Stimulated activated CD4-positive, alpha-beta T cell treated with anti-CD3 and anti-CD28 coated beads, Interleukin-12 subunit alpha, Interleukin-12 subunit beta, amount 100 ng/mL, for 48 hours (primary cell): ENCODE measurements around the gene GAB4.
"Not testable (repeated sequence)": the region's sequence is repeated elsewhere in the genome, so short reads cannot be mapped to it uniquely, and the experiment has no call there.

Experiments
- DNase-seq, 3 donors: peaks; one replicate each; pipeline ENCODE4 v3.0.0-alpha.2; 2020; ENCODE audit warnings: low read depth in 2 of 3, low spot score in 1 of 3

Gene GAB4

DNA sequence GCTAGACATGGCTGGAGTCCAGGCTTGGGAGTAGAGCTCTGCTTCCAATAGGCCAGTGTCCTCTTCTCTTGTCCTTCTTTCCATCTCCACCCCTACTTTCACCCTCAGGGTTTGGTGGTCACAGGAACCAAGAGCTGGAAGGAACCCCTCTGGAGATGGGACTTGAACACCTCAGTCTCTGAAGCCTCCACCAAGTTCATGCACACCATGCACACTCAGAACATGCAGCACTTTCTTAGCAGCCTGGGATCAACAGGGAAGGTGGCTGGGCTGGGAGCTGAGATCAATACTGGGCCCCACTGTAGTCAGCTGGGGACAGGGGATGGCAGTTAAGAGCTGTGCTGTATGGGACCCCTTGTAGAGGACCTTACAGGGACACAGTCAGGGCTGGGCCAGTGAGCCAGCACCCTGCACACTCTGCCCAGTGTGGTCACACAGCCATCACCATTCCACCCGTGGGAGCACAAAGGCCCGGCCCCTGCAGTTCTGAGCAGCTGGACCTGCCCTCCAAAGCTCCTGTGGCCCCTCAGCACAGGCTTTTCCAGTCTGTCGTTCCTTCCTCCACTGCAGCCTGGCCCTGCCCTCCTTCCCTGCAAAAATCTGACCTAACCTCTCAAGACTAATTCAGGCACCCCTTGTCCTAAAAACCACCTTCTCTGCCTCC is 47.7 kb downstream of the GAB4 start:
- DNase-seq = no peak

DNA sequence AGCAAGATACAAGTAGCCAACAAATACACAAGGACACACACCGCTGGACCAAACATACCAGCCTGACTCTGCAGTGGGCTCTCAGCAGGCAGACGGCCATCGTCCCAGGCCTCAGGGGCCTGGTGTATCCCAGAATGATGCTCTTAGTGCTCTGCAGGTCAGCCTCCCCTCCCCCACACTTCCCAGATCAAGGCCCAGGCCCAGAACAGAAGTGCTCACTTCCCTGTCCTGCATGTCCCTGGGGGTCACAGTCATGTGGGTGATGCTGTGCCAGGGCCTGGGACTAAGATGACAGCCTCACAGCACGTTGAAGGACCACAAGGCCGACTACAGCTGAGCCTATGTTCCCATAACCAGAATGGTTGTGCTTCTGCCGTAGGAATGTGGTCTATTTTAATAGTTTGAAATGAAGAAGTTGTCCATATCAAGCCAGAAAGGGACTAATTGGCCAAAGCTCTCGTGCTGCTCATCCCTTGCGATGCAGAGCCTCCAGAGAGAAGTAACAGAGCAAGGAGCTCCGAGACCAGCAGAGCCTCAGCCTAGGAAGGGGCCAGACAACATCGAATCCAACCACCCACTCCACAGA is 48.6 kb downstream of the GAB4 start:
- no peak for DNase-seq

DNA sequence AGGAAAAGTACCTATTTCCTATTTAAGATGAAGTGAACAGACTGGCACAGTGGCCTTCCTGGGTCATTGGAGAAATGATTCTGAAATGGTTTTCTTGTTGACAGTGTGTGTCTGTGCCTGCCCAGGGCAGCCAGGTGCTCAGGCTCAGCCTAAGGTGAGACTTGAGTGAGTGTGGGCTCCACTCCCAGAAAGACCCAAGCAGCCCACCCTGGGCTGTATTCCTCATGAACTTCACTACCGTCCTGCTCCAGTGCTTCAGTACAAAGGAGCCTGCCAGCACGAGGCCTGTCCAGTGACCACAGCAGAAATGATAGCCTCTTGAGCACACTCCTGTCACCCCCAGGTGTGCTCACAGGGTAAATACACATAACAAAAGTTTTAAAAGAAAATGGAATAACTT is 49.5 kb downstream of the GAB4 start:
- no peak for DNase-seq

DNA sequence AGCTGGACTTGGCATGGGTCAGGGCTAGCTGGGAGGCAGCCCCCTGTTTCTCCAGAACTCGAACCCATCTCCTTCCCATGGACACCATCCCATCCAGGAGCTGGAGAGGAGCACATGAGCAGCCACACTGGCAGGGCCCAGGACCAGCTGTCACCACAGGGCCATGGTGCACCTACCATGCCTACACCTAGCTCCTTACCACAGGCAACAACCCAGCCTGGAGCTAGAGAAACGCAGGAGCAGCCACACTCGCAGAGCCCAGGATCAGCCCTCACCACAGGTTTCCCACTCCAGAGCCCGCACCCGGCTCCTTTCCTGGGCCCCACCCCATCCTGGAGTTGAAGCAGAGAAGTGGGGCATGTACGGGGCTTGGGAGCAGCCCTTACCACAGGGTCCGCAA is 50.2 kb downstream of the GAB4 start:
- no peak for DNase-seq

DNA sequence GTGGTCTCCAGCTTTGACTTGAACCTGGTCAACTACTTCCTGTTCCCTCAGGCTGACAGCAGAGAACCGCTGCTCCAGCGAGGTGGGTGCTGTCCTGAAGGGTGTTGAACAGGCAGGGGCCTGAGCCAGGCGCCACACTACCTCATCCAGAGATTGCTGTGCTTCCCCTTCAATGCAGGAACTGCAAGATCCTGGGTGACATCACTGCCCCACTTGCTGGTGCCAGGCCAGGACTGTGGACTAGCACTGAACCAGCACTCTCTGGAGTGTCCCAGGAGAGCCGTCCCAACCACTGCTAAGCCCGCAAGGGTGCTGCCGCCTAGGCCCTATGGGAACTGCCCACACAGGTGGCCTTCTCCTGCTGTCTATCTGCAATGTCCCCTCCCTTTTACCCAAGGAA is 51.7 kb downstream of the GAB4 start:
- no peak for DNase-seq

DNA sequence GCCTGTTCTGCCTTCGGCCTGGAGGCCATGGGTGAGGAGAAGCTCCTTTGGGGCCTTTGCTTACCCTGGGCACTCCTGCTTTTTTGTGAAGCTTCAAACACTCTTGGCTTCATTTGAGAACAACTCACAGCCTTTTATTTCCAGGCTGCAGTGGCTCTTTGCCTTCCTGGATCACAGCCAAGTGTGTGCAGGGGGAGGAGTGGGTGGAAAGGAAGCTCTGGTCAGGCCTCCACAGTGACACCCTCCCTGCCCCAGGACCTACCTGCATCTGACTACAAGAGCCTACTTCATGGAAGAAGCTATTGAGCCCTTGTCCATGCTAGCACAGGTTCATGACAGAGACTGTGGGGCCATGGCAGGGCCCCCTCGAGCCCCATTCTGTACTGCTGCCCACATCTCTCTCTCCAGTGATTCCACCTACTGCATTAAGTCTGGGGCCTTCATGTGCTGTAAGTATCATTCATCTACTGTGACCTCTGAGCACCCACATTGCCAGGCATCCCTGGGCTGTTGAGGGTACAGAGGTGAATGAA is 52.3 kb downstream of the GAB4 start:
- DNase-seq = no peak

DNA sequence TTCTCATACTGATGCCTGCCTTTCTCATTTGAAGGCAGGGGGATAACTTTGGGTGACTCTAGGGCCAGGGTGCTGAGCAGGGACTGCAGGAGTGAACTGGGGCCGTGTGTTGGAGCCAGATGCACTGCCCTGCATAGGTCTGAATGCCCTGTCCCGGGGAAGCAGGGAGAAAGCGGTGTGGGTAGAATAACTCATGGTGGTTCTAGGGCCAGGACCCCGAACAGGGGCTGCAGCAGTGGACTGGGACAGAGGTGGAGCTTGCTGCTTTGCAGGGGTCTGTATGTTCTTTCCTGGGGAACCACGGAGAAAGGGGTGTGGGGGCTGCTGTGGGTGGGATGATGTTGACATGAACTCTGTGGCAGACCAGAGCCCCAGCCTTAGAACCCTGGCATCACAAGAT is 52.9 kb downstream of the GAB4 start:
- DNase-seq = no peak

DNA sequence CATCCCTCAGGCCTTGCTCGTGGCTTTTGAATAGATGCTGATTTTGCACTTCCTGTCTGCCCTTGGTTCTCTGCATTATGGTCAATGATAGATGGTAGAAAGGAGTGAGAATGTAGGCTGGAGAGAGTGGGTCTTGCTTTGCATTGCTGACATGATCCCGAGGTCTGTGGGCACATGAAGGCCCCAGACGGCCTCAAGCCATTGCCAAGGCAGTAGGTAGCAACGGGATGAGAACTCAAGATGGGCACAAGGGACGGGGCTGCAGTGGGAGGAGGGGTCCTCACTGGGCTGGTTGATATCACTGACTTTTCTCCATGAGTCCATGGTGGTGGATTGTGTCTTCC is 54.0 kb downstream of the GAB4 start:
- no peak for DNase-seq

DNA sequence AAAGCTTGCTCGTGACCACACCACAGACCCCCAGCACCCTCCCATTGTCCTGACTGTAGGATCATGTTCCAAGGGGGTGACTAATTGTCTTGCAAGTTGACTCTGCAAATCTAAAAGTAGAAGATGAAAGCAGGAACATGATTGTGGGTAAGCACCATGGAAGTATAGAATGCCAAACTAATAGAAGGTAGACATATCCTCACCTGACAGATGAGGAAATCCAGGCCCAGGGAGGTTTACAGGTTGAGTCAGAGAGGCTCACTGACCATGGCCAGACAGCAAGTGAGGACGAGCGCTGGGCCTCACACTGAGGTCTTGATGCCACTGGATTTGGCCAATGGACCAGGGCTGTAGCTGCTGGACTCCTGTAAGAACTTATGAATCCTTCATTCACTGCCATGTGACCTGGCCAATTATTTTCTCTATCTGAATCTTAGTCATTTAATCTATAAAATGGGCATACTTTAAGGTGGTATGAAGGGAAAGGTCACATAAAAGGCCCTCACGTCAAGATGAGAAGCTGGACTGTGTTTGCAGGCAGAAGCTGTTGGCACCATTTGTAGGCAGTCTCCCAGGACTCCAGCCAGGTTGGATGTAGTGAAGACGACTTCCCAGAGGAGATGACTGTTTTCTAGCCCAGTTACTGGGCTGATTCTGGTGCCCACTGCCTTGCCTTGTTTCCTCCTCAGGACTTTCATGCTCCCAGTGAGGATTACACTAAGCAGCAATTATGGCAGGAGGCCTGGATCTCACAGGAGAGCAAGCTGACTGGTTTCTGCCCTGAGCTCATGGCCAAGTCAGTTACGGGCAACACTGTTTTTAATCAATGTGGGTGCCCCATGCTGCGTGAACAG is 54.6 kb downstream of the GAB4 start:
- no peak for DNase-seq

DNA sequence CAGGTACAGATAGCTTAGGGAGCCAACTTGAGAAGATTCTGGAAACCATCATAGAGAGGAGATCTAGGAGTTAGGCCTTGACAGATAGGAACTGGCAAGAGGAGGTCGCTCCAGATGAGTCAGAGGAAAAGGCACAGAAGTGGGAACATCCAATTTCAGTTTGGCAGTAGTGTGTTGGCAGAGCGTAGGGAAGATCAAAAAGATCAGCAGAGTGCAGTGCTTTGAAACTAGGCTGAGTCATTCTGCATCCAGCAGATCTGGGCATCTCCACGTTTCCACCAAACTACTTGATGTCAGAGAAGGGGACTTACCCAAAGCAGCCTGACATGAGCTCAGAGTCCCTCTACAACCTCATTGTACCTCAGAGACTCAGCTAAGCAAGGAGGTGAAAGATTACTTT is 58.5 kb downstream of the GAB4 start:
- peak in 1 of 3 donors; percentile 25 for DNase-seq

DNA sequence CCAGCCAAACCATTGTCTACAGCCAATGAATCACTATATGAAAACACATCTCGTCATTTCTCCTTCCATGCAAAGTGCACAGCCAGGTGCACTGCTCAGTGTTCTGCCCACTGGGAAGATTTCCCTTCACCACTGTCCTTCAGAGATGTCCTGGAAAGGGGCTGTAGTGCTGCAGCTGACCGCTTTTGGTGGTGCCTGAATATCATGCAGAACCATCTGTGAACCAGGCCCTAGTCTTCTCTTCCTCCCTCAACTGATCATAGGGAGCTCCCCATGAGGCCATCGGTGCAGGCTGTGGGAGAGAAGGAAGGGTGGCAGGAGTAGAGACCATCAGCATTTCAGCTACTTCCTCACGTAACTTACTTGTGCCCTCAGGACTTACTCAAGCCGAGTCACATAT is 70.2 kb downstream of the GAB4 start:
- no peak for DNase-seq

DNA sequence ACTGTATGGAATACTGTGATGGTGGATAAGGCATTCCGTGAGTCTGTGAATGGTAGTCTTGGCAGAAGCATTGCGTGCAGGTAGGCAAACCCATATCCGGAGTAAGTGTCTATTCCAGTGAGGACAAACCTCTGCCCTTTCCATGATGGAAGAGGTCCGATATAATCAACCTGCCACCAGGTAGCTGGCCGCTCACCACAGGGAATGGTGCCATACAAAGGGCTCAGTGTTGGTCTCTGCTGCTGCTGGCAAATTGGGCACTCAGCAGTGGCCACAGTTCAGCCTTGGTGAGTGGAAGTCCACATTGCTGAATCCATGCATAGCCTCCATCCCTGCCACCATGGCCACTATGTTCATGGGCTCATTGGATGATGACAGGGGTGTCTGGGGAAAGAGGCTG is 70.8 kb downstream of the GAB4 start:
- not testable (repeated sequence) for DNase-seq

DNA sequence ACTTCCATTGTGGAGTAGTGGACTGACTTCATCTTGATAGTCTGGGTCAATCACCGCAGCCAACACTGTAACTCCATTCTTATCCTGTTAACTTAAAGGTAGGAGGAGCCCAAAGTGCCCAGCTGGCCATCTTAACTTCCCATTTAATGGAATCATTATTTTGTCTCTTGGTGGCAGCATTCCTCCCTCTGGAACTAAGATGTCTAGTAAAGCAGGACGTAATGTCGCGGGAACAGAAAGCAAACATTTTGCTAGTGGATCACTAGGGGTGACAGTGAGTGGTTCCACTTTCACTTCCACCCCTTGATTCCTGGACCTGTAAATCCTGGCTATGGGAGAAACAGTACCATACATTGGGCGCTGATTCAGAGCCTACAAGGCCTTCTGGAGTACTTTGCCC is 71.4 kb downstream of the GAB4 start:
- no peak for DNase-seq

DNA sequence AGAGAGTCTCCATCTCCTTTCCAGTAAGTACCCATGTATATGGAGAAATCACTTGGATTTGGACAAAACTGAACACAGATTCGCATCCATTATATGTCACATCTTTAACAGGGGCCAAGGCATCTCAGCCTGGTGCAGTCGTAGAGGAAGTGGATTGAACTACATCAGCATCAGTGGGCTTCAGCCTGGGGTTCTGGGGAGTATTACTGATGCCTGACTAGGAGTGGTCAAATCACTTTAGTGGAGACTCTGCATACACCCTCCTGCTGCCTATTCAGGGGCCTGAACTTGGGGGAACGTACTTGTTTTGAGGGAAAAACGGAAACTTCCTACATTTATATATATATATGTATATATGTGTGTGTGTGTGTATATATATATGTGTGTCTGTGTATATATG is 72.8 kb downstream of the GAB4 start:
- no peak for DNase-seq

DNA sequence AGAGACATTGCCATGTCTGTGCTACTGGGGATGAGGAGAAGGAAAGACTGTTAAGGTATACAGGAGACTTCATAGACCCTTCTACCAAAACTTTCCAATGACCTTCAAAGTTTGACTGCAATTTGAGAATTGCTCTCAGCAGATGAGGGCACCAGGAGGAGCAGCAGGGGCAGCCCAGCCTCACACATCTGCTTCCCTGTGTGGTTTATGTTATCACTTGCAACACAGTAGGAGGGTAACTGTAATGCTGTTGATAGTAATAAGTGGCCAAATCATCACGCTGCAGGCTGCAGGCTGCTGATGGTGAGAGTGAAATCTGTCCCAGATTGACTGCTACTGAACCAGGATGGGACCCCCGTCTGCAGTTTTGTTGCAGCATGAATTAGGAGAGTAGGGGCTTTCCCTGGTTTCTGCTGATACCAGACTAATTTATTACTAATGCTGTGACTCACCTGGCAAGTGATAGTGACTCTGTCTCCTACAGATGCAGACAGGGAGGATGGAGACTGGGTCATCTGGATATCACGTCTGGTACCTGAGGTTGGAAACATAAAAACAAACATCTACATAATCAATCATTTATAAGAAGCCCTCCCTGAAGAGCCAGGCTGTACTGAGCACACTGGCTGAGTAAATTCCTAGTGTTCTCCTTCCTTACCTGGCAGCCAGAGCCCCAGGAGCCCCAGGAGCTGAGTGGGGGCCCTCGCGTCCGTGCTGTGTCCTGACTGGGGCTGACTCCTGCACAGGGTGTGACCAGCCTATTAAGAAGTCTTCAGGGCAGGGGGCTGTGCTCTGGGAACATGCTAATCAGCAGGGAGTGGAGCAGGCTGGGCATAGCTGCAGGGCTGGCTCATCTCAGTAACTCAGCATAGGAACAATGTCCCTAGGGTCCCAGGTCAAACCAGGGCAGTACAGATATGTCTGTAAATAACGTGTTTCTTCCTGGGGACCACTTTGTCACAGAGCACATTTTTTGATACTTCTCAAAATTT is 74.4 kb downstream of the GAB4 start:
- DNase-seq = no peak

DNA sequence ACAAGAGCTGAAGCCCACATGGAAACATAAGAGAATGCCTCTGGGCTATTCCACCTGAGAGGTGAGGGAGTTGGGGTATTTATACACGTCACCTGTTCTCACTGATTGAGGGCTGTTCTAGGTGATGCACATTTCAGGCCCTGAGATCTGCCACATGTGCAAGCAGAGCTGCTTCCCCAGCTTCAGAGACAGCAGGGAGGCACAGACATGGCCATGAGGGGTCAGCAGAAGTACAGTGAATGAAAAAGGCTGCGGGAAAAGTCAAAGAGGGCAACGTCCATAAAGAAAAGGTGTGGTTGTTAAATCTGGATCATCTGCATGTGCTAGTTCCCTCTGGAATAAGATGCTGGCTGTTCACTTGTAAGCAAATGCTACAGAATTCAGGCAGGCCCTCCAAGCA is 75.4 kb downstream of the GAB4 start:
- no peak for DNase-seq

DNA sequence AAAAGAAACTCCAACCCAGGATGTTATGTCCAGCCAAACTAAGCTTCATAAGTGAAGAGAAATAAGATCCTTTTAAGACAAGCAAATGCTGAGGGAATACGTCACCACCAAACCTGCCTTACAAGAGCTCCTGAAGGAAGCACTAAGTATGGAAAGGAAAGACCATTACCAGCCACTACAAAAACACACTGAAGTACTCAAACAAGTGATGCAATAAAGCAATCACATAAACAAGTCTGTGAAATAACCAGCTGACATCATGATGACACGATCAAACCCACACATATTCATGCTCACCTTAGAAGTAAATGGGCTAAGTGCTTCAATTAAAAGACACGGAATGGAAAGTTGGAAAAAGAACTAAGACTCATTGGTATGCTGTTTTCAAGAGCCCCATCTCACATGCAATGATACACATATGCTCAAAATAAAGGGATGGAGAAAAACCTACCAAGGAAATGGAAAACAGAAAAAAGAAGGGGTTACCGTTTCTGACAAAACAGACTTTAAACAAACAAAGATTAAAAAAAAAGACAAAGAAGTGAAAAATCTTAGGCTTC is 82.5 kb downstream of the GAB4 start:
- no peak for DNase-seq

DNA sequence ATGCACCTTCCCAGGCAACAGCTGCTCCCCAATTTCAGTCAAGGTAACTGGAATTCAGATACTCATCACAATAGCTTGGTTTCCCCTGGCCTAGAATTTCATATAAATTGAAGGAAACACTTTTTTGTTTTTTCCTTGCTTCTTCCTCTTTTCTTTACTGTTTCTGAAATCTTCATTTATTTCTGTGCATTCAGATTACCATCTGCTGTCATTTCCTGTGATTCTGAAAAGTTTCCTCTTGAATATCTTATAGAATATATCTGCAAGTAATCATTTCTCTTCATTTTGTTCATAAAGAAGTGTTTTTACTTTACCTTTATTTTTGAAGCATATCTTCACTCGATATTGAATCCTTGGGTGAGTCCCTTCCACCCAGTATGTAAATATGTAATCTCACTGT is 85.3 kb downstream of the GAB4 start:
- no peak for DNase-seq

DNA sequence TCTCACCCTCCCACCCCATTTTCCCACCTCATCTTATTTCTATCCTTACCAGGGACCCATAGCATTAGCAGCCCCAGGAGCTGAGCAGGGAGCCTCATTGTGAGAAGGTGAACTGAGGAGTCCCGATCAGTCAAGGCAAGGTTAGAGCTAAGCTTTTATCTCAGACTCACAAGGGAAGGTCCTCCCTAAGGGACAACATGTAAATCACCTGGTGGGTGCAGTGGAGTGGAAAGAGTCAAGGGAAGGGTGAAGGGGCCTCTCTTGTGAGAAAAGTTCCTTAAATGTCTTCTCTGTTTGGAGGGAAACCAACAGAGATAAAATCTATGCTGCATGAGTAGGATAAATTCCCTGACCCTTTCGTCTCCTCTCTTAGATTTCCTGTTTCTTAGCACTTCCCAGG is 85.9 kb downstream of the GAB4 start:
- no peak for DNase-seq

DNA sequence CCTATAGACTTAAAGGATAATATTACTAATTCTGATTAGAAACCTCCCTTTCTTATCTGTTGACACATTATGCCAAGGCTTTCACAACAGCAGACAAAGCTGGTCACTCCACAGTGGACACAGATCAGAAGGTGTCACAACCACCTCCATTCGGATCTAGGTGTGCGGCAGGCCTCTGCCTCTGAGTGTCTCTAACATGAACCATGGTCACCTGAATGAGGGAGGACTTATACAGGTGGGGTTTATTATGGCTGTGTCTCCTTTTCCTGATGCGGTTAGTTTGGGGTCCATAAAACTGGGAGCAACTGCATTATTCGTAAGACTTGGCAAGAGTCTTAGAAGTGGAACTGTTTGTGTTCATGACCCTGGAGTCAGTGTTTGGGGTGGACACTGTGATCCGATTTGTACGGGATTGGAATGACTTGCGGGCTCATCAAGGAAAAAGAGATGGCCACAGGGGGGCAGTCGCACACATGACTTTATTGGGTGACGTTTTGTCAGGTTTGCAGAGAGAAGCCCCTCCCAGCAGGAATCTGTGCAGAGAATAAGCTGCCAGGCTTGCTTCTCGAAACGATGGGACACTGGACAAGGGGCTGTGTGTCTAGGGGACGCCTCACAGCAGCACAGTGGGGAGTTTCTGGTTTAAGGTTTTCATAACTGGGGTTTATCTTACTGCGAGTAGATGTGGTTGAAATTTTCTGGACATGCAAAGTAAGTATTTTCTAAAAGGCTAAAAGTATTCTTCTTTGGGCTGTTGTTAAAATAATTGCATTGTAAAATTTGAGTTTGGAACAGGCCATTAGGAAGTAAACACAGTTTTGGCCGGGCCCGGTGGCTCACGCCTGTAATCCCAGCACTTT is 90.6 kb downstream of the GAB4 start:
- DNase-seq = peak; percentile 27 to 71 (median 57)
